Gastrocnemius medialis (tissue), 4 donors: ENCODE data around the gene ADIRF. TPM values are rescaled to one million over a fixed set of nuclear protein-coding genes. Genes with fewer than 3 reads are reported as not detected.
"Not testable (repeated sequence)": the region's sequence is repeated elsewhere in the genome, so short reads cannot be mapped to it uniquely, and the experiment has no call there.

ENCODE experiments used
- ATAC-seq, 2 donors: fragments of 150-250 bp; one replicate each; pipeline ENCODE4 v1.9.1; 2016
- DNase-seq, 2 donors: peaks; one replicate each; pipeline ENCODE4 v3.0.0-alpha.2; 2019
- H3K27ac ChIP-seq, 4 donors: fragments of 200-600 bp; sonication (generic); 1 replicate in 1 of 4; 2 replicates in 3 of 4; pipeline ENCODE4 v1.5.1; 2016 to 2018; ENCODE audit warnings: mild to moderate bottlenecking in 2 of 4, moderate library complexity in 1 of 4
- H3K27me3 ChIP-seq, 3 donors: fragments of 200-600 bp; sonication (generic) in 2 of 3; 1 replicate in 1 of 3; 2 replicates in 2 of 3; pipeline versions ENCODE4 v1.5.1 to v1.6.0; 2016 to 2019; ENCODE audit warnings: mild to moderate bottlenecking in 1 of 3, moderate library complexity in 1 of 3
- H3K36me3 ChIP-seq, 2 donors: fragments of 200-600 bp; sonication (generic) in 1 of 2; one replicate each; pipeline ENCODE4 v1.5.1; 2017 to 2018
- H3K4me1 ChIP-seq, 2 donors: fragments of 200-600 bp; sonication (generic) in 1 of 2; one replicate each; pipeline ENCODE4 v1.5.1; 2016 to 2017; ENCODE audit warnings: mild to moderate bottlenecking in 2 of 2
- H3K4me3 ChIP-seq, 4 donors: fragments of 200-600 bp; sonication (generic) in 3 of 4; 1 replicate in 1 of 4; 2 replicates in 3 of 4; pipeline ENCODE4 v1.5.1; 2016 to 2019; ENCODE audit warnings: mild to moderate bottlenecking in 2 of 4
- H3K9me3 ChIP-seq, 3 donors: fragments of 200-600 bp; sonication (generic) in 2 of 3; 1 replicate in 1 of 3; 2 replicates in 2 of 3; pipeline ENCODE4 v1.5.1; 2016 to 2019
- CTCF ChIP-seq, 5 experiments: fragments of 450-650 bp in 3 of 5; fragments of 200-600 bp in 2 of 5; sonication (generic) in 2 of 5; IDR thresholded peaks in 4 of 5; conservative IDR thresholded peaks in 1 of 5; 1 replicate in 4 of 5; 2 replicates in 1 of 5; pipeline ENCODE4 v1.5.1; 2016 to 2019; ENCODE audit warnings: antibody characterized with exemption in 5 of 5, mild to moderate bottlenecking in 3 of 5, moderate library complexity in 3 of 5
- POLR2A ChIP-seq, 2 donors: fragments of 450-650 bp; IDR thresholded peaks; one replicate each; pipeline ENCODE4 v1.6.1; 2017; ENCODE audit warnings: antibody characterized with exemption in 2 of 2, mild to moderate bottlenecking in 2 of 2, moderate library complexity in 2 of 2
- in situ Hi-C, 4 donors: fragments of 200-750 bp; cut with MboI; loops; one replicate each; pipeline versions ENCODE4 v1.15.0 to v1.8.0; 2017; ENCODE audit warnings: low sequenced_read_pairs in 4 of 4
- intact Hi-C: fragments of 100-400 bp; cut with DNase I; formaldehyde crosslinking; loops from one replicate; pipeline ENCODE4 v1.15.1; 2023; ENCODE audit warnings: low total_unique reads
- total RNA-seq, 4 donors: library from RNA; depleted of rRNA; stranded (reverse); fragments of >200 nt; gene quantifications; one replicate each; pipeline versions ENCODE4 v1.1.0 to v1.2.3, GENCODE V29; 2016

The ADIRF gene
- total RNA-seq, 4 donors from 2014 or later = 20.1 to 51.2 (median 31.0) TPM

- no peak overlapping the region for H3K4me3 ChIP-seq
- no peak for ATAC-seq
- no peaks in the 10 kb centered on the region for H3K9me3 ChIP-seq
- TF ChIP-seq CTCF (IDR thresholded peaks at IDR 0.05 in 4 of 5, conservative IDR thresholded peaks at IDR 0.05 in 1 of 5) (no peak), POLR2A (IDR thresholded peaks at IDR 0.05) (no peak)
- in situ Hi-C loops = loop anchor here in 1 of 4 donors (25.0 kb wide), 1 partner anchor 149 kb away; the partner anchor contains the start of genes GLUD1 and SHLD2
- H3K36me3 ChIP-seq = no peaks in the 10 kb centered on the region
- intact Hi-C loops = loop anchor here (5.0 kb wide), 1 partner anchor 209 kb away; no protein-coding TSS in a partner anchor
- H3K27me3 ChIP-seq = no peaks in the 10 kb centered on the region
- H3K27ac ChIP-seq = no peak overlapping the region
- H3K4me1 ChIP-seq = peaks cover 0 to 5% of the 10 kb centered on the region in 2 donors
- no peak for DNase-seq
Measured at GRCh38 chr10:86938260-86938659, 30.0 kb upstream of the ADIRF start.

GRCh38 chr10:86940076-86940475 is 28.2 kb upstream of the ADIRF start:
- H3K27ac ChIP-seq, H3K4me3 ChIP-seq, intact Hi-C loops, DNase-seq, H3K27me3 ChIP-seq, ATAC-seq, H3K9me3 ChIP-seq, H3K36me3 ChIP-seq: not testable (repeated sequence)
- peaks cover 16 to 17% of the 10 kb centered on the region in 2 donors for H3K4me1 ChIP-seq
- in situ Hi-C loops = loop anchor here in 1 of 4 donors (25.0 kb wide), 1 partner anchor 147 kb away; the partner anchor contains the start of genes GLUD1 and SHLD2

GRCh38 chr10:86940677-86941076 is 27.6 kb upstream of the ADIRF start:
- Histone ChIP-seq H3K27me3 (no peaks in the 10 kb centered on the region), H3K4me1 (peaks cover 22 to 23% of the 10 kb centered on the region in 2 donors), H3K9me3 (no peaks in the 10 kb centered on the region), H3K4me3 (no peak overlapping the region), H3K27ac (no peak overlapping the region), H3K36me3 (no peaks in the 10 kb centered on the region)
- TF ChIP-seq POLR2A (IDR thresholded peaks at IDR 0.05) (no peak), CTCF (IDR thresholded peaks at IDR 0.05 in 4 of 5, conservative IDR thresholded peaks at IDR 0.05 in 1 of 5) (no peak)
- no peak for DNase-seq
- intact Hi-C loops = no loop called here
- in situ Hi-C loops = loop anchor here in 1 of 4 donors (25.0 kb wide), 1 partner anchor 147 kb away; the partner anchor contains the start of genes GLUD1 and SHLD2
- ATAC-seq = no peak

- Histone ChIP-seq H3K27me3 (no peaks in the 10 kb centered on the region), H3K4me3 (no peak overlapping the region), H3K36me3 (no peaks in the 10 kb centered on the region), H3K9me3 (no peaks in the 10 kb centered on the region), H3K4me1 (peaks cover 29 to 31% of the 10 kb centered on the region in 2 donors), H3K27ac (no peak overlapping the region)
- DNase-seq (no peak), ATAC-seq (no peak)
- in situ Hi-C loops = loop anchor here in 1 of 4 donors (25.0 kb wide), 1 partner anchor 146 kb away; the partner anchor contains the start of genes GLUD1 and SHLD2
- intact Hi-C loops = no loop called here
- no peak for TF ChIP-seq POLR2A (IDR thresholded peaks at IDR 0.05)
- no peak for TF ChIP-seq CTCF (IDR thresholded peaks at IDR 0.05 in 4 of 5, conservative IDR thresholded peaks at IDR 0.05 in 1 of 5)
Measured at GRCh38 chr10:86941426-86941825, 26.9 kb upstream of the ADIRF start.

GRCh38 chr10:86941991-86942421 is 26.3 kb upstream of the ADIRF start:
- in situ Hi-C loops (loop anchor here in 1 of 4 donors (25.0 kb wide), 1 partner anchor 145 kb away; the partner anchor contains the start of genes GLUD1 and SHLD2), intact Hi-C loops (no loop called here)
- no peak overlapping the region for H3K27ac ChIP-seq
- H3K4me1 ChIP-seq = peaks cover 32% of the 10 kb centered on the region in 2 donors
- TF ChIP-seq POLR2A (IDR thresholded peaks at IDR 0.05) (no peak), CTCF (IDR thresholded peaks at IDR 0.05 in 4 of 5, conservative IDR thresholded peaks at IDR 0.05 in 1 of 5) (no peak)
- DNase-seq = no peak
- no peaks in the 10 kb centered on the region for H3K27me3 ChIP-seq
- H3K4me3 ChIP-seq = no peak overlapping the region
- no peak for ATAC-seq
- no peaks in the 10 kb centered on the region for H3K36me3 ChIP-seq
- H3K9me3 ChIP-seq = no peaks in the 10 kb centered on the region
